Measurements from ENCODE around the gene MYH10. TPM values are rescaled to one million over a fixed set of nuclear protein-coding genes. Genes with fewer than 3 reads are reported as not detected.
A peak's percentile ranks its signal among the peaks of the same experiment; 100 is the strongest.

MYH10 gene
- total and polyA plus RNA-seq, 9 of the 15 experiments (the other 6 are each of a cell fraction or from before 2014, with no cell fraction given): 16.3 to 95.3 (median 39.7) TPM

GRCh38 chr17:8436169-8436843 is 194.2 kb downstream of the MYH10 start (continued):
- TF ChIP-seq MNT (conservative IDR thresholded peaks at IDR 0.05): peak; percentile 15 to 25; a peak in 1 of 4 replicates
- no peak for TF ChIP-seq NR2C1 (IDR thresholded peaks at IDR 0.05)
- TF ChIP-seq NR2C1 (tag; IDR thresholded peaks at IDR 0.05): no peak
- TF ChIP-seq XRCC3 (IDR thresholded peaks at IDR 0.05): no peak
- no peak for TF ChIP-seq MGA (IDR thresholded peaks at IDR 0.05)
- TF ChIP-seq TCF7L2 (IDR thresholded peaks at IDR 0.05; ENCODE audit: low read depth, low read length): no peak
- TF ChIP-seq ZEB2 (IDR thresholded peaks at IDR 0.05): peak; percentile 96
- no peak for TF ChIP-seq FOXJ3 (CRISPR knock-in tag; IDR thresholded peaks at IDR 0.05)
- TF ChIP-seq ZBTB11 (CRISPR knock-in tag; IDR thresholded peaks at IDR 0.05): no peak
- TF ChIP-seq NR3C1 (CRISPR knock-in tag; IDR thresholded peaks at IDR 0.05): no peak

Measured in K562 (cell line).